ENCODE data around the gene DENND4C. TPM values are rescaled to one million over a fixed set of nuclear protein-coding genes. Genes with fewer than 3 reads are reported as not detected.
A peak's percentile ranks its signal among the peaks of the same experiment; 100 is the strongest.

DENND4C gene
- total RNA-seq, 1 donor, result 91.5 TPM

GRCh38 chr9:19203058-19203457 lies 27.4 kb upstream of the DENND4C start:
- no peaks in the 10 kb centered on the region for H3K9me3 ChIP-seq (ENCODE audit: low read depth, low read length)
- no peaks in the 10 kb centered on the region for H3K27me3 ChIP-seq (ENCODE audit: insufficient read depth, low read length)
- H3K4me3 ChIP-seq (ENCODE audit: low read length), result no peak overlapping the region
- H3K4me1 ChIP-seq (ENCODE audit: insufficient read depth, low read length), result no peaks in the 10 kb centered on the region

GRCh38 chr9:19208653-19209052 lies 21.8 kb upstream of the DENND4C start:
- no peaks in the 10 kb centered on the region for H3K27me3 ChIP-seq (ENCODE audit: insufficient read depth, low read length)
- H3K9me3 ChIP-seq (ENCODE audit: low read depth, low read length), result no peaks in the 10 kb centered on the region
- H3K4me1 ChIP-seq (ENCODE audit: insufficient read depth, low read length), result no peaks in the 10 kb centered on the region
- H3K4me3 ChIP-seq (ENCODE audit: low read length), result no peak overlapping the region

GRCh38 chr9:19209188-19209587 lies 21.3 kb upstream of the DENND4C start:
- Histone ChIP-seq H3K9me3 (ENCODE audit: low read depth, low read length) (no peaks in the 10 kb centered on the region), H3K27me3 (ENCODE audit: insufficient read depth, low read length) (no peaks in the 10 kb centered on the region), H3K4me1 (ENCODE audit: insufficient read depth, low read length) (no peaks in the 10 kb centered on the region), H3K4me3 (ENCODE audit: low read length) (no peak overlapping the region)

GRCh38 chr9:19213823-19214222 lies 16.7 kb upstream of the DENND4C start:
- no peaks in the 10 kb centered on the region for H3K9me3 ChIP-seq (ENCODE audit: low read depth, low read length)
- no peaks in the 10 kb centered on the region for H3K27me3 ChIP-seq (ENCODE audit: insufficient read depth, low read length)
- H3K4me1 ChIP-seq (ENCODE audit: insufficient read depth, low read length), result no peaks in the 10 kb centered on the region
- no peak overlapping the region for H3K4me3 ChIP-seq (ENCODE audit: low read length)

- Histone ChIP-seq H3K27me3 (ENCODE audit: insufficient read depth, low read length) (no peaks in the 10 kb centered on the region), H3K4me1 (ENCODE audit: insufficient read depth, low read length) (no peaks in the 10 kb centered on the region), H3K4me3 (ENCODE audit: low read length) (no peak overlapping the region), H3K9me3 (ENCODE audit: low read depth, low read length) (no peaks in the 10 kb centered on the region)
These were observed 14.0 kb upstream of the DENND4C start for GRCh38 chr9:19216466-19216865.

- Histone ChIP-seq H3K4me3 (ENCODE audit: low read length) (no peak overlapping the region), H3K9me3 (ENCODE audit: low read depth, low read length) (no peaks in the 10 kb centered on the region), H3K27me3 (ENCODE audit: insufficient read depth, low read length) (no peaks in the 10 kb centered on the region), H3K4me1 (ENCODE audit: insufficient read depth, low read length) (no peaks in the 10 kb centered on the region)
These were observed 9.2 kb upstream of the DENND4C start for GRCh38 chr9:19221326-19221725.

GRCh38 chr9:19223724-19224123 lies 6.8 kb upstream of the DENND4C start:
- H3K4me3 ChIP-seq (ENCODE audit: low read length), result no peak overlapping the region
- H3K27me3 ChIP-seq (ENCODE audit: insufficient read depth, low read length), result no peaks in the 10 kb centered on the region
- H3K4me1 ChIP-seq (ENCODE audit: insufficient read depth, low read length), result no peaks in the 10 kb centered on the region
- no peaks in the 10 kb centered on the region for H3K9me3 ChIP-seq (ENCODE audit: low read depth, low read length)

GRCh38 chr9:19224563-19224962 lies 5.9 kb upstream of the DENND4C start:
- Histone ChIP-seq H3K4me1 (ENCODE audit: insufficient read depth, low read length) (peaks cover under 1% of the 10 kb centered on the region), H3K27me3 (ENCODE audit: insufficient read depth, low read length) (no peaks in the 10 kb centered on the region), H3K9me3 (ENCODE audit: low read depth, low read length) (no peaks in the 10 kb centered on the region), H3K4me3 (ENCODE audit: low read length) (no peak overlapping the region)

- H3K4me1 ChIP-seq (ENCODE audit: insufficient read depth, low read length), result peaks cover 34% of the 10 kb centered on the region
- H3K9me3 ChIP-seq (ENCODE audit: low read depth, low read length), result no peaks in the 10 kb centered on the region
- peak overlapping the region; percentile 85 for H3K4me3 ChIP-seq (ENCODE audit: low read length)
- no peaks in the 10 kb centered on the region for H3K27me3 ChIP-seq (ENCODE audit: insufficient read depth, low read length)
These were observed 718 bp upstream of the DENND4C start for GRCh38 chr9:19229595-19230354.

GRCh38 chr9:19231126-19231903 lies 822 bp downstream of the DENND4C start:
- Histone ChIP-seq H3K4me1 (ENCODE audit: insufficient read depth, low read length) (peaks cover 34% of the 10 kb centered on the region), H3K9me3 (ENCODE audit: low read depth, low read length) (no peaks in the 10 kb centered on the region), H3K27me3 (ENCODE audit: insufficient read depth, low read length) (no peaks in the 10 kb centered on the region), H3K4me3 (ENCODE audit: low read length) (peak overlapping the region; percentile 85)

GRCh38 chr9:19231904-19232822 lies 1.7 kb downstream of the DENND4C start:
- Histone ChIP-seq H3K27me3 (ENCODE audit: insufficient read depth, low read length) (no peaks in the 10 kb centered on the region), H3K4me1 (ENCODE audit: insufficient read depth, low read length) (peaks cover 34% of the 10 kb centered on the region), H3K9me3 (ENCODE audit: low read depth, low read length) (no peaks in the 10 kb centered on the region), H3K4me3 (ENCODE audit: low read length) (peak overlapping the region; percentile 85)

GRCh38 chr9:19232823-19233194 lies 2.3 kb downstream of the DENND4C start:
- H3K4me3 ChIP-seq (ENCODE audit: low read length), result no peak overlapping the region
- H3K27me3 ChIP-seq (ENCODE audit: insufficient read depth, low read length), result no peaks in the 10 kb centered on the region
- no peaks in the 10 kb centered on the region for H3K9me3 ChIP-seq (ENCODE audit: low read depth, low read length)
- peaks cover 35% of the 10 kb centered on the region for H3K4me1 ChIP-seq (ENCODE audit: insufficient read depth, low read length)

- Histone ChIP-seq H3K4me1 (ENCODE audit: insufficient read depth, low read length) (peaks cover 39% of the 10 kb centered on the region), H3K27me3 (ENCODE audit: insufficient read depth, low read length) (no peaks in the 10 kb centered on the region), H3K4me3 (ENCODE audit: low read length) (no peak overlapping the region), H3K9me3 (ENCODE audit: low read depth, low read length) (no peaks in the 10 kb centered on the region)
These were observed 2.9 kb downstream of the DENND4C start for GRCh38 chr9:19233344-19233743.

- no peaks in the 10 kb centered on the region for H3K27me3 ChIP-seq (ENCODE audit: insufficient read depth, low read length)
- H3K4me3 ChIP-seq (ENCODE audit: low read length), result no peak overlapping the region
- no peaks in the 10 kb centered on the region for H3K9me3 ChIP-seq (ENCODE audit: low read depth, low read length)
- peaks cover 7% of the 10 kb centered on the region for H3K4me1 ChIP-seq (ENCODE audit: insufficient read depth, low read length)
These were observed 9.5 kb downstream of the DENND4C start for GRCh38 chr9:19239955-19240354.

- Histone ChIP-seq H3K4me1 (ENCODE audit: insufficient read depth, low read length) (peaks cover 7% of the 10 kb centered on the region), H3K27me3 (ENCODE audit: insufficient read depth, low read length) (no peaks in the 10 kb centered on the region), H3K9me3 (ENCODE audit: low read depth, low read length) (no peaks in the 10 kb centered on the region), H3K4me3 (ENCODE audit: low read length) (no peak overlapping the region)
These were observed 11.2 kb downstream of the DENND4C start for GRCh38 chr9:19241728-19242127.

All from mononuclear cell (primary cell).